ENCODE data around the gene AP3D1. TPM values are rescaled to one million over a fixed set of nuclear protein-coding genes. Genes with fewer than 3 reads are reported as not detected.

Gene AP3D1
- total and polyA plus RNA-seq, 9 of the 15 experiments (the other 6 are each of a cell fraction or from before 2014, with no cell fraction given) = 1.2 to 86.1 (median 35.9) TPM

DNA sequence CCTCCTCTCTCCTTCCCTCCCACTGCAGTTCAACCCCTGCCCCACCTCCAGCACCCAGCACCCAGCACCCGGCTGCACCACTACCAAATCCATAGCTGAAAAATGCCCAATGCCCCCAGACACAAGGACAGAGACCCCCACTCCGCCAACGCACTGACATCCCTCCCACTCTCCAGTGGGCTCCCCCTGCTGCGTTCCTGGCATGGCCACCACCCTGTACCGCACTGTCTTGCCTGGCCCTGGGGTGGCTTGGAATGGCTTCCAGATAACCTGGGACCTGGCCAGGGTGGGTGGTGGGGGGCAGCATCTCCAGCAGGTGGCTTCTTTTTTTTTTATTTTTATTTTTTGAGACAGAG, 94.6 kb downstream of the AP3D1 start:
- Histone ChIP-seq H4K20me1 (replicated peaks; ENCODE audit: control insufficient read depth, insufficient read depth, low read length) (no peaks in the 10 kb centered on the region), H3K9me3 (replicated peaks; ENCODE audit: control insufficient read depth, insufficient read depth, low read depth, low read length) (no peaks in the 10 kb centered on the region), H3K9ac (ENCODE audit: insufficient read depth in 1 of 2, low read depth in 2 of 2, low read length in 2 of 2) (peak overlapping the region; percentile 32 to 79; a peak in 3 of 4 replicates), H3K27me3 (ENCODE audit: control insufficient read depth in 2 of 2, insufficient read depth in 2 of 2, low read length in 2 of 2) (no peaks in the 10 kb centered on the region), H3K4me1 (replicated peaks in 1 of 2; ENCODE audit: control insufficient read depth in 2 of 2, insufficient read depth in 2 of 2, low read length in 2 of 2) (peaks cover 56 to 84% of the 10 kb centered on the region in 2 experiments), H3K79me2 (ENCODE audit: control insufficient read depth, insufficient read depth, low read length) (peaks cover 13% of the 10 kb centered on the region), H3K4me2 (ENCODE audit: insufficient read depth, low read length) (peak overlapping the region; percentile 45; the same call in 1 of the 2 replicates), H3K9me1 (ENCODE audit: control insufficient read depth, insufficient read depth, low read length) (no peaks in the 10 kb centered on the region), H3K36me3 (ENCODE audit: control insufficient read depth, insufficient read depth, low read length) (no peaks in the 10 kb centered on the region), H3K27ac (ENCODE audit: extremely low read depth, low read depth, low read length) (peak overlapping the region; percentile 100), H2AFZ (ENCODE audit: low read depth, low read length) (peak overlapping the region; percentile 70; the same call in 1 of the 2 replicates), H3K4me3 (no peak overlapping the region)
- in situ Hi-C loops (cut with MboI) (no loop called here), intact Hi-C loops (cut with micrococcal nuclease) (no loop called here)
- ATAC-seq (no peak), FAIRE-seq (no peak), DNase-seq (ENCODE audit: extremely low read depth in 1 of 4, low spot score in 3 of 4) (no peak)
- ChIA-PET POLR2A (interaction anchor here (1.0 to 1.7 kb wide), 3 partner anchors 9 to 16 kb away, joined by 4 to 7 read pairs (median 4); no protein-coding TSS in a partner anchor), CTCF (ENCODE audit: low intra/inter-chr PET ratio) (no interaction called here)
- 23% methylated on average over 5 of the region's 5 CpGs for WGBS (ENCODE audit: insufficient coverage, low coverage, missing lambda C conversion rate)
- BruUV-seq (replicated peaks) = no TSS peak
- TF ChIP-seq FOXO4 (CRISPR knock-in tag; IDR thresholded peaks at IDR 0.05) = no peak
- no peak for TF ChIP-seq IRF2 (CRISPR knock-in tag; IDR thresholded peaks at IDR 0.05)
- TF ChIP-seq E2F8 (IDR thresholded peaks at IDR 0.05; ENCODE audit: low read depth, partially characterized antibody) = no peak
- TF ChIP-seq POLR2H (tag; IDR thresholded peaks at IDR 0.05; ENCODE audit: low read depth) = no peak
- TF ChIP-seq ZNF449 (CRISPR knock-in tag; IDR thresholded peaks at IDR 0.05) = no peak
- no peak for TF ChIP-seq ZBTB2 (IDR thresholded peaks at IDR 0.05)
- TF ChIP-seq, protein P1, sequence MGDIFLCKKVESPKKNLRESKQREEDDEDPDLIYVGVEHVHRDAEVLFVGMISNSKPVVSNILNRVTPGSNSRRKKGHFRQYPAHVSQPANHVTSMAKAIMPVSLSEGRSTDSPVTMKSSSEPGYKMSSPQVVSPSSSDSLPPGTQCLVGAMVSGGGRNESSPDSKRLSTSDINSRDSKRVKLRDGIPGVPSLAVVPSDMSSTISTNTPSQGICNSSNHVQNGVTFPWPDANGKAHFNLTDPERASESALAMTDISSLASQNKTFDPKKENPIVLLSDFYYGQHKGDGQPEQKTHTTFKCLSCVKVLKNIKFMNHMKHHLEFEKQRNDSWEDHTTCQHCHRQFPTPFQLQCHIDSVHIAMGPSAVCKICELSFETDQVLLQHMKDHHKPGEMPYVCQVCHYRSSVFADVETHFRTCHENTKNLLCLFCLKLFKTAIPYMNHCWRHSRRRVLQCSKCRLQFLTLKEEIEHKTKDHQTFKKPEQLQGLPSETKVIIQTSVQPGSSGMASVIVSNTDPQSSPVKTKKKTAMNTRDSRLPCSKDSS (IDR thresholded peaks at IDR 0.05; ENCODE audit: low read depth, partially characterized antibody) = no peak
- TF ChIP-seq SNAPC5 (CRISPR knock-in tag; IDR thresholded peaks at IDR 0.05) = no peak
- TF ChIP-seq ETV6 (IDR thresholded peaks at IDR 0.05; ENCODE audit: borderline replicate concordance in 1 of 2, low read depth in 2 of 2, low read length in 1 of 2) = no peak
- TF ChIP-seq ETV6 (CRISPR knock-in tag; IDR thresholded peaks at IDR 0.05; ENCODE audit: borderline replicate concordance) = no peak
- TF ChIP-seq ZBTB7A (IDR thresholded peaks at IDR 0.05; ENCODE audit: borderline replicate concordance, control insufficient read depth, low read depth, low read length) = peak; percentile 40; the same call in 1 of the 2 replicates
